Islet precursor cell (in vitro differentiated cells): ENCODE data around the gene KDELR3.

ENCODE experiments used
- DNase-seq: peaks from one replicate; pipeline ENCODE4 v3.0.0-alpha.2; 2018

KDELR3 gene

GRCh38 chr22:38523479-38523878 lies 55.6 kb downstream of the KDELR3 start:
- no peak for DNase-seq

GRCh38 chr22:38524429-38524828 lies 56.5 kb downstream of the KDELR3 start:
- peak; percentile 14 for DNase-seq

GRCh38 chr22:38531251-38531938 lies 63.5 kb downstream of the KDELR3 start:
- DNase-seq = no peak
